GM12878 (cell line): ENCODE measurements around the gene HAAO. TPM values are rescaled to one million over a fixed set of nuclear protein-coding genes. Genes with fewer than 3 reads are reported as not detected.

Experiments
- ATAC-seq: fragments of 200-7000 bp; cut with Tn5 transposase; 3 replicates; pipeline ENCODE4 v1.9.1; 2020; ENCODE audit warnings: mild to moderate bottlenecking, moderate library complexity
- BruUV-seq: library from RNA; stranded (reverse); fragments of 400-500 nt; replicated peaks from 2 replicates; lab custom pipeline; 2021; lab: Mats Ljungman, UMichigan
- CTCF ChIA-PET: fragments of 300-600 bp; sonication (Branson Sonifier 250); formaldehyde crosslinking; extraction: SDS; loops from one replicate; lab custom pipeline; 2021; ENCODE audit warnings: inconsistent platforms; lab: Yijun Ruan, JAX
- POLR2A ChIA-PET: fragments of 350-600 bp; formaldehyde crosslinking; extraction: SDS; loops from one replicate; lab custom pipeline; 2021; ENCODE audit warnings: inconsistent platforms; lab: Charles Lee
- RAD21 ChIA-PET: fragments of 300-600 bp; sonication (Branson Sonifier 250); formaldehyde crosslinking; loops from one replicate; lab custom pipeline; 2023; ENCODE audit warnings: antibody characterized with exemption; ENCODE audit not compliant: unreplicated experiment; lab: Charles Lee
- SMC1A ChIA-PET: fragments of 300-600 bp; sonication (Branson Sonifier 250); formaldehyde crosslinking; loops from one replicate; lab custom pipeline; 2023; ENCODE audit not compliant: unreplicated experiment, uncharacterized antibody; lab: Charles Lee
- DNase-seq: peaks from one replicate; pipeline ENCODE4 v3.0.0-alpha.2; 2011; ENCODE audit warnings: low read depth, low spot score
- FAIRE-seq: peaks from 3 replicates; lab custom pipeline; 2011; peaks lifted over from hg19 to GRCh38; lab: Jason Lieb, UNC
- H2AFZ ChIP-seq: 2 replicates; pipeline ENCODE4 v1.6.0; 2011; ENCODE audit warnings: low read depth, low read length, control low read depth; ENCODE audit not compliant: control insufficient read depth
- H3K27ac ChIP-seq: 2 replicates; pipeline ENCODE4 v1.5.1; 2011; ENCODE audit warnings: control low read depth; ENCODE audit not compliant: control insufficient read depth, insufficient read depth
- H3K27me3 ChIP-seq, 2 experiments: replicated peaks in 1 of 2; 2 replicates each; pipeline versions ENCODE4 v1.6.0 to v1.6.1; 2011; ENCODE audit warnings: low read length in 1 of 2; ENCODE audit not compliant: control insufficient read depth in 2 of 2, insufficient read depth in 2 of 2
- H3K36me3 ChIP-seq, 2 experiments: 2 replicates each; pipeline ENCODE4 v1.5.1; 2011; ENCODE audit warnings: low read length in 1 of 2; ENCODE audit not compliant: control insufficient read depth in 2 of 2, insufficient read depth in 2 of 2
- H3K4me1 ChIP-seq: 2 replicates; pipeline ENCODE4 v1.6.1; 2011; ENCODE audit warnings: mild to moderate bottlenecking, low read length, moderate library complexity, mixed read lengths; ENCODE audit not compliant: control insufficient read depth, insufficient read depth
- H3K4me2 ChIP-seq: 2 replicates; pipeline ENCODE4 v1.6.0; 2011; ENCODE audit warnings: control low read depth; ENCODE audit not compliant: control insufficient read depth, insufficient read depth
- H3K4me3 ChIP-seq: fragments of 200-600 bp; sonication (generic); 2 replicates; pipeline ENCODE4 v1.5.1; 2016
- H3K79me2 ChIP-seq: 2 replicates; pipeline ENCODE4 v1.6.0; 2011; ENCODE audit warnings: low read length; ENCODE audit not compliant: control insufficient read depth, insufficient read depth
- H3K9ac ChIP-seq: 2 replicates; pipeline ENCODE4 v1.8.0; 2011; ENCODE audit warnings: low read length, control low read depth, mixed read lengths; ENCODE audit not compliant: control insufficient read depth, insufficient read depth
- H3K9me3 ChIP-seq: replicated peaks from 3 replicates; pipeline ENCODE4 v1.5.1; 2011; ENCODE audit warnings: mild to moderate bottlenecking, low read length; ENCODE audit not compliant: control insufficient read depth, insufficient read depth
- H4K20me1 ChIP-seq: 2 replicates; pipeline ENCODE4 v1.6.0; 2011; ENCODE audit not compliant: control insufficient read depth, insufficient read depth
- E2F4 ChIP-seq: IDR thresholded peaks from 2 replicates; pipeline ENCODE4 v1.6.1; 2012; ENCODE audit warnings: low read depth, low read length, improper control_type of control experiment
- HDGF ChIP-seq: fragments of 450-650 bp; IDR thresholded peaks from 2 replicates; pipeline ENCODE4 v1.6.1; 2016; ENCODE audit warnings: antibody characterized with exemption
- MXI1 ChIP-seq: fragments of 150-350 bp; IDR thresholded peaks from 2 replicates; pipeline ENCODE4 v1.6.1; 2011; ENCODE audit warnings: low read depth, mild to moderate bottlenecking, inconsistent platforms, low read length, improper control_type of control experiment
- NFIC ChIP-seq: IDR thresholded peaks from 2 replicates; pipeline ENCODE4 v1.6.1; 2012; ENCODE audit warnings: low read depth, mild to moderate bottlenecking, inconsistent platforms, low read length, moderate library complexity
- TCF12 ChIP-seq: IDR thresholded peaks from 2 replicates; pipeline ENCODE4 v1.6.1; 2011; ENCODE audit warnings: low read depth, mild to moderate bottlenecking, low read length
- TCF7 ChIP-seq: IDR thresholded peaks from 2 replicates; pipeline ENCODE4 v1.6.1; 2014; ENCODE audit warnings: antibody characterized with exemption, borderline replicate concordance
- ZNF687 ChIP-seq: fragments of 450-650 bp; IDR thresholded peaks from 2 replicates; pipeline ENCODE4 v1.6.1; 2017; ENCODE audit warnings: mild to moderate bottlenecking, moderate library complexity
- WGBS: methylation state at CpG from one replicate; pipeline ENCODE4 v1.1.6; 2016; ENCODE audit warnings: low lambda C conversion rate; ENCODE audit not compliant: insufficient replicate concordance, insufficient coverage; ENCODE audit errors: missing lambda C conversion rate; 5-methylcytosine and 5-hydroxymethylcytosine counted together
- in situ Hi-C: fragments of 300-500 bp; cut with MboI; formaldehyde crosslinking; loops from 9 replicates; pipeline ENCODE4 v1.14.3; 2018; ENCODE audit warnings: mixed read lengths
- intact Hi-C: fragments of 100-400 bp; cut with micrococcal nuclease; formaldehyde crosslinking; loops from one replicate; pipeline ENCODE4 v1.14.2; 2022; ENCODE audit not compliant: unreplicated experiment
- polyA plus RNA-seq, 11 experiments: library from polyadenylated mRNA; depleted of rRNA in 4 of 11; unstranded in 6 of 11; stranded (reverse) in 5 of 11; fragments of >200 nt; fragmentation: Nextera tagmentation in 4 of 11; fragmentation: Illumina TruSeq in 1 of 11; extraction: Ambion mirVana in 4 of 11; extraction: Trizol in 1 of 11; gene quantifications; 1 replicate in 1 of 11; 2 replicates in 10 of 11; pipeline versions ENCODE4 v1.2.1 to v1.2.3, GENCODE V29; 2011 to 2016; ENCODE audit warnings: inconsistent platforms in 2 of 11, missing spikeins in 2 of 11, low read depth in 1 of 11
- total RNA-seq, 4 experiments: library from RNA; depleted of rRNA in 3 of 4; stranded (reverse); fragments of >200 nt in 3 of 4; fragmentation: Illumina TruSeq in 1 of 4; extraction: Trizol in 1 of 4; gene quantifications; 2 replicates each; pipeline versions ENCODE4 v1.2.1 to v1.2.3, GENCODE V29; 2013 to 2021

The HAAO gene
- total and polyA plus RNA-seq, 10 of the 15 experiments (the other 5 are each of a cell fraction or from before 2014, with no cell fraction given): 4.3 to 58.7 (median 26.8) TPM

GRCh38 chr2:42756150-42756775 lies 36.1 kb downstream of the HAAO start (continued):
- no peak for TF ChIP-seq MXI1
- TF ChIP-seq NFIC: no peak
- TF ChIP-seq ZNF687: no peak
- TF ChIP-seq TCF7: no peak

DNA sequence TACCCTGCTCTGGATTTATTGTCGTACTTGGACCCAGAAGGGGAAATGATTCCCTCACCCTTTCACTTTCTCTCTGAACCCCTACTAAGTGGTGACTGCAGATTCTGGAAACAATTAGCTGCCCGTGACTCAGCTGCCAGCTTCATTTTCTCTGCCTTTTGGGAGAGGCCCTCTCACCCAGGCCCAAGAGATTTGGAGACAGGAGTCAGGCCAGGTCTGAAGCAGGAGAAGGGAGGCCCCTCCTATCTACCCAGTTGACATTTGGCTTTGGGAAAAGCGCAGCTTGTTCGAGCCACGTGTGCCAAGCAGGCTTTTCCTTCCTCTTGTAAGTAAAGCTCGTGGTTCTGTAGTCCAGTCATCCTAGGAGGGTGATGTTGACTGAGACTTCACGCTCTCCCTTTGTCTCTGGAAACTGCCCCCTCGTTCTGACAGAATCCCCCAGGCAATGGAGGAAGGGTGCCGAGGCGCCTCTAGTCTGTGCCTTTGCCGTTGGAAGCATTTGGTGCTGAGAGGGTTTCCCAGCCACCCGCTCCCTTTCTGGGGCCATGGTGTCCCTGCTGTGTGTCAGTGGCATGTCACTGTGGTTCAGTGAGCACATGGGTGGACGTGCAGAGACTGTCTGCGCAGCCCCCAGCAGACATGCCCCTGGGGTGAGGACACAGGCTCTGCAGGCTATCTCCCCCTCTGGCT lies 37.0 kb downstream of the HAAO start:
- ChIA-PET CTCF (interaction anchor here (1.1 to 1.8 kb wide), 7 partner anchors 13 to 92 kb away, joined by 3 to 9 read pairs (median 4); no protein-coding TSS in a partner anchor), POLR2A (interaction anchor here (0.5 to 4.8 kb wide), 4 partner anchors 10 to 45 kb away, joined by 3 to 30 read pairs (median 6); no protein-coding TSS in a partner anchor), RAD21 (interaction anchor here (0.9 to 4.5 kb wide), 7 partner anchors 21 to 92 kb away, joined by 3 to 39 read pairs (median 6); no protein-coding TSS in a partner anchor), SMC1A (interaction anchor here (1.2 to 6.0 kb wide), 8 partner anchors 11 to 91 kb away, joined by 3 to 60 read pairs (median 7); partner anchors contain the start of gene HAAO)
- intact Hi-C loops (loop anchor here (2.0 to 10.0 kb wide), 2 partner anchors 37 to 261 kb away; partner anchors contain the start of genes HAAO and KCNG3), in situ Hi-C loops (no loop called here)
- no peaks in the 10 kb centered on the region for H3K9me3 ChIP-seq
- no peaks in the 10 kb centered on the region for H3K36me3 ChIP-seq
- DNase-seq (no peak), ATAC-seq (no peak), FAIRE-seq (no peak)
- no peaks in the 10 kb centered on the region for H3K27me3 ChIP-seq
- H3K27ac ChIP-seq: no peak overlapping the region
- no peak overlapping the region for H3K9ac ChIP-seq
- no peaks in the 10 kb centered on the region for H3K79me2 ChIP-seq
- H3K4me1 ChIP-seq: peaks cover 51% of the 10 kb centered on the region
- WGBS: 75% methylated on average over 14 of the region's 14 CpGs
- no peak for TF ChIP-seq TCF12
- TF ChIP-seq E2F4: no peak
- TF ChIP-seq HDGF: no peak
- BruUV-seq: no TSS peak
- no peaks in the 10 kb centered on the region for H4K20me1 ChIP-seq
- H3K4me2 ChIP-seq: 0 out of 2 replicates have a peak overlapping the region, but pooled peaks have one; percentile 19
- H2AFZ ChIP-seq: no peak overlapping the region
- H3K4me3 ChIP-seq: no peak overlapping the region
